Epithelial cell of proximal tubule (primary cell): ENCODE data around the gene HSPB1. TPM values are rescaled to one million over a fixed set of nuclear protein-coding genes. Genes with fewer than 3 reads are reported as not detected.
A peak's percentile ranks its signal among the peaks of the same experiment; 100 is the strongest.
"Not testable (repeated sequence)": the region's sequence is repeated elsewhere in the genome, so short reads cannot be mapped to it uniquely, and the experiment has no call there.

Source experiments
- DNase-seq: peaks from one replicate; pipeline ENCODE4 v3.0.0-alpha.2; 2011; ENCODE audit warnings: low read depth
- H3K4me3 ChIP-seq: 2 replicates; pipeline ENCODE4 v1.5.1; 2011; ENCODE audit warnings: low read depth, mild to moderate bottlenecking, low read length
- total RNA-seq: library from RNA; depleted of rRNA; stranded (reverse); fragments of >200 nt; gene quantifications from 2 replicates; pipeline ENCODE4 v1.2.3, GENCODE V29; 2015
- TF ChIP-seq, protein P1 (sequence below): conservative IDR thresholded peaks from 2 replicates; pipeline ENCODE4 v1.5.1; 2012; ENCODE audit warnings: low read depth, mild to moderate bottlenecking, low read length

The HSPB1 gene
- total RNA-seq, 1 donor from 2014 or later: 435 TPM

GRCh38 chr7:76314042-76314721, 11.7 kb downstream of the HSPB1 start:
- no peak overlapping the region for H3K4me3 ChIP-seq
- no peak for DNase-seq
- TF ChIP-seq, protein P1, sequence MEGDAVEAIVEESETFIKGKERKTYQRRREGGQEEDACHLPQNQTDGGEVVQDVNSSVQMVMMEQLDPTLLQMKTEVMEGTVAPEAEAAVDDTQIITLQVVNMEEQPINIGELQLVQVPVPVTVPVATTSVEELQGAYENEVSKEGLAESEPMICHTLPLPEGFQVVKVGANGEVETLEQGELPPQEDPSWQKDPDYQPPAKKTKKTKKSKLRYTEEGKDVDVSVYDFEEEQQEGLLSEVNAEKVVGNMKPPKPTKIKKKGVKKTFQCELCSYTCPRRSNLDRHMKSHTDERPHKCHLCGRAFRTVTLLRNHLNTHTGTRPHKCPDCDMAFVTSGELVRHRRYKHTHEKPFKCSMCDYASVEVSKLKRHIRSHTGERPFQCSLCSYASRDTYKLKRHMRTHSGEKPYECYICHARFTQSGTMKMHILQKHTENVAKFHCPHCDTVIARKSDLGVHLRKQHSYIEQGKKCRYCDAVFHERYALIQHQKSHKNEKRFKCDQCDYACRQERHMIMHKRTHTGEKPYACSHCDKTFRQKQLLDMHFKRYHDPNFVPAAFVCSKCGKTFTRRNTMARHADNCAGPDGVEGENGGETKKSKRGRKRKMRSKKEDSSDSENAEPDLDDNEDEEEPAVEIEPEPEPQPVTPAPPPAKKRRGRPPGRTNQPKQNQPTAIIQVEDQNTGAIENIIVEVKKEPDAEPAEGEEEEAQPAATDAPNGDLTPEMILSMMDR: peak; percentile 100

DNA sequence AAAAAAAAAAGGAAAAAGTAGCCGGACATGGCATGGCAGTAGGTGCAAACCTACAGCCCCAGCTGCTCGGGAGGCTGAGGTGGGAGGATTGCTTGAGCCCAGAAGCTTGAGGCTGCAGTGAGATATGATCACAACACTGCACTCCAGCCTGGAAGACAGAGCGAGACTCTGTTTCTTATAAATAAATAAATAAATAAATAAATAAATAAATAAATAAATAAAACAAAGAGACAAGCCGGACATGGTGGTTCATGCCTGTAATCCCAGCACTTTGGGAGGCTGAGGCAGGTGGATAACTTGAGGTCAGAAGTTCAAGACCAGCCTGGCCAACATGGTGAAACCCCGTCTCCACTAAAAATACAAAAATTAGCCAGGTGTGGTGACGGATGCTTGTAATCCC, 12.3 kb downstream of the HSPB1 start:
- H3K4me3 ChIP-seq, DNase-seq: not testable (repeated sequence)

DNA sequence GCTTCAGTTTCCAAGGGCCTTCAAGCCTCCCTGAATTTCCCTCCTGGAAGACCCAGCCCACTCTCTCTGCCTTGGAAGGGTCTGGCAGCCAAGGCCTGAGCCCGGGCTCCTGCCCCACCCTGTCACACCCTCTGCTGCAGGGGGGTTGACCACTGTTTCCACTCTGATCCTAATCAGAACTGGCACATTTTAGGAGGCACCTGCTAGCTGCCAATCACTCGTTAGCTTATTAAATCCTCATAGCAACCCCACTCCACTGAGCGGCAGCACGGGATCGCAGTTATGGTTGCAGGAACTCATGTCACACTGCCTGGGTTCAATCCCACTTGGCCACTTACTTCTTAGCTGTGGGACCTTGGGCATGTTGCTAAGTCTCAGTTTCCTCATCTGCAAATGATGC, 12.9 kb downstream of the HSPB1 start:
- TF ChIP-seq, protein P1: no peak
- H3K4me3 ChIP-seq: no peak overlapping the region
- DNase-seq: no peak

- H3K4me3 ChIP-seq: peak overlapping the region; percentile 88
- DNase-seq: no peak
- TF ChIP-seq, protein P1: no peak
Observed at GRCh38 chr7:76316984-76317781, 14.7 kb downstream of the HSPB1 start.

DNA sequence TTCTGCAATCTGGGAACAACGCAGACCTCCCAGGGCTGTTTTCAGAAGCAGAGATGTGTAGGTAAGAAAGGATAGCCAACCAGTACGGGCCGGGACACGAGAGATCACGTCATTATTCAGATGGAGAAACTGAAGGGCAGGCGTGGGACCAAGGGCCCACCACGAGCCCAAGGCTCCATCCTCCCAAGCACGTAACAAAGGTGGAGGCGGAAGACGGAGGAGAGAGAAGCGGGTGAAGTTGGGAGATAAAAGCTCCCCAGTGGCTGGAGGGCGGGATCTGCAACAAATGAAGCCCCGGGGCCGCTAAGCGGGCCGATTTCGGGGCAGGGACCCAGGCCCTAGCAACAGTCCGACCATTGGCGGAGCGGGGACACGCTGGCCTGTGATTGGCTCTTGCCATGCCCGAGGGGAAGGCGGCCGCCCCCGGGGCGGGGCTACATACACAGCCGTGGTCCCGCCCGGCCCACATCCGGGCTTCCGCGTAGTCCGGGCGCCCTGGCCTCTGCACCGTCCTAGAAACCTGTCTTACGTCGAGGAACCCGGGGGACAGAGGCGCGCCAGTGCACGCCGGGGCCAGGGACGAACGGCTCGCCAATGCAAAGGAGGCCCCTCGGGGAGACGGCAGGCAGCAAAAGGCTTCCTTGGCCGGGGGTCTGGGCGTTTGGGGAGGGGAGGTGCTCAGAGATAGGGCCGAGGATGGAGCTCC, 15.5 kb downstream of the HSPB1 start:
- TF ChIP-seq, protein P1: no peak
- DNase-seq: no peak
- H3K4me3 ChIP-seq: peak overlapping the region; percentile 88

GRCh38 chr7:76318488-76319353, 16.2 kb downstream of the HSPB1 start:
- H3K4me3 ChIP-seq: peak overlapping the region; percentile 88
- TF ChIP-seq, protein P1: peak; percentile 36
- DNase-seq: no peak
